HepG2 (cell line): Measurements from ENCODE around the gene AGAP3. TPM values are rescaled to one million over a fixed set of nuclear protein-coding genes. Genes with fewer than 3 reads are reported as not detected.

ENCODE experiments used
- ATAC-seq: fragments of 200-7000 bp; cut with Tn5 transposase; 3 replicates; pipeline ENCODE4 v1.9.1; 2020; ENCODE audit warnings: mild to moderate bottlenecking, moderate library complexity
- BruUV-seq: library from RNA; stranded (reverse); fragments of 400-500 nt; replicated peaks from 2 replicates; lab custom pipeline; 2021; lab: Mats Ljungman, UMichigan
- CTCF ChIA-PET: fragments of 300-600 bp; formaldehyde crosslinking; extraction: SDS; loops from one replicate; lab custom pipeline; 2021; ENCODE audit warnings: low total read pairs, inconsistent platforms, low intra/inter-chr PET ratio; lab: Yijun Ruan, JAX
- POLR2A ChIA-PET: fragments of 350-600 bp; sonication (Branson Sonifier 250); formaldehyde crosslinking; loops from one replicate; lab custom pipeline; 2020; ENCODE audit warnings: antibody characterized with exemption, inconsistent platforms; lab: Yijun Ruan, JAX
- DNase-seq: peaks from one replicate; pipeline ENCODE4 v3.0.0-alpha.2; 2015; ENCODE audit warnings: low spot score
- FAIRE-seq: peaks from 3 replicates; lab custom pipeline; 2011; peaks lifted over from hg19 to GRCh38; lab: Jason Lieb, UNC
- H2AFZ ChIP-seq: one replicate; pipeline ENCODE4 v1.6.1; 2011; ENCODE audit warnings: low read length, inconsistent platforms
- H3K27ac ChIP-seq: fragments of 300-600 bp; 3 replicates; pipeline ENCODE4 v1.8.0; 2011; ENCODE audit warnings: mixed run types, mild to moderate bottlenecking, mixed read lengths, low read length, inconsistent platforms; ENCODE audit not compliant: insufficient read depth; ENCODE audit errors: extremely low read length
- H3K27me3 ChIP-seq, 2 experiments: fragments of 200-600 bp in 1 of 2; 2 replicates in 1 of 2; 3 replicates in 1 of 2; pipeline versions ENCODE4 v1.6.0 to v1.8.0; 2011; ENCODE audit warnings: low read length in 2 of 2, mild to moderate bottlenecking in 2 of 2, moderate library complexity in 2 of 2, inconsistent platforms in 1 of 2; ENCODE audit not compliant: insufficient read depth in 2 of 2, control insufficient read depth in 1 of 2
- H3K36me3 ChIP-seq, 2 experiments: fragments of 200-600 bp in 1 of 2; replicated peaks in 1 of 2; 2 replicates in 1 of 2; 3 replicates in 1 of 2; pipeline versions ENCODE4 v1.5.1 to v1.8.0; 2011; ENCODE audit warnings: low read length in 2 of 2, inconsistent platforms in 1 of 2; ENCODE audit not compliant: insufficient read depth in 2 of 2, control insufficient read depth in 1 of 2
- H3K4me1 ChIP-seq: 2 replicates; pipeline ENCODE4 v1.5.1; 2012; ENCODE audit warnings: low read length, inconsistent platforms; ENCODE audit not compliant: insufficient read depth
- H3K4me2 ChIP-seq: 2 replicates; pipeline ENCODE4 v1.6.0; 2011; ENCODE audit warnings: low read depth, low read length, inconsistent platforms
- H3K4me3 ChIP-seq, 3 experiments: fragments of 200-600 bp in 1 of 3; sonication (generic), shearing (Covaris generic) in 1 of 3; replicated peaks in 1 of 3; 2 replicates each; pipeline ENCODE4 v1.5.1; 2011 to 2016; ENCODE audit warnings: low read length in 3 of 3, inconsistent platforms in 2 of 3, low read depth in 2 of 3, mild to moderate bottlenecking in 2 of 3, control low read depth in 1 of 3, mixed read lengths in 1 of 3; ENCODE audit not compliant: insufficient read depth in 1 of 3
- H3K79me2 ChIP-seq: one replicate; pipeline ENCODE4 v1.6.1; 2011; ENCODE audit warnings: low read length, inconsistent platforms; ENCODE audit not compliant: insufficient read depth
- H3K9ac ChIP-seq: 2 replicates; pipeline ENCODE4 v1.6.0; 2011; ENCODE audit warnings: mild to moderate bottlenecking, low read depth, low read length, inconsistent platforms; ENCODE audit not compliant: insufficient read depth
- H3K9me3 ChIP-seq: 2 replicates; pipeline ENCODE4 v1.5.1; 2012; ENCODE audit warnings: mild to moderate bottlenecking, low read length
- H4K20me1 ChIP-seq: 2 replicates; pipeline ENCODE4 v1.6.0; 2011; ENCODE audit warnings: inconsistent platforms, mild to moderate bottlenecking, low read length, moderate library complexity; ENCODE audit not compliant: insufficient read depth
- AGO1 ChIP-seq: fragments of 200-400 bp; formaldehyde crosslinking; IDR thresholded peaks from 2 replicates; pipeline ENCODE4 v1.6.1; 2017; ENCODE audit warnings: mild to moderate bottlenecking, low read depth, low read length, moderate library complexity; ENCODE audit not compliant: poor library complexity, severe bottlenecking
- FOXJ3 ChIP-seq: sonication (generic); formaldehyde crosslinking; IDR thresholded peaks from 2 replicates; pipeline ENCODE4 v1.4.0; 2020; ENCODE audit warnings: missing genetic modification reagents, mild to moderate bottlenecking, borderline replicate concordance
- KAT8 ChIP-seq: IDR thresholded peaks from 2 replicates; pipeline ENCODE4 v1.6.1; 2016; ENCODE audit warnings: missing genetic modification reagents, missing compliant biosample characterization
- NPAS2 ChIP-seq: sonication (generic); formaldehyde crosslinking; IDR thresholded peaks from 2 replicates; pipeline ENCODE4 v1.8.0; 2022; ENCODE audit warnings: mild to moderate bottlenecking, missing genetic modification reagents, borderline replicate concordance
- POLR2AphosphoS2 ChIP-seq: IDR thresholded peaks from 2 replicates; pipeline ENCODE4 v1.6.1; 2011; ENCODE audit warnings: low read depth, low read length, improper control_type of control experiment
- SP2 ChIP-seq: sonication (generic); formaldehyde crosslinking; IDR thresholded peaks from 2 replicates; pipeline ENCODE4 v1.5.1; 2020; ENCODE audit warnings: mild to moderate bottlenecking, missing genetic modification reagents
- TFDP1 ChIP-seq: IDR thresholded peaks from 2 replicates; pipeline ENCODE4 v1.6.1; 2016; ENCODE audit warnings: missing compliant biosample characterization, missing genetic modification reagents, borderline replicate concordance
- ZBTB38 ChIP-seq: sonication (generic); formaldehyde crosslinking; IDR thresholded peaks from 2 replicates; pipeline ENCODE4 v1.5.1; 2020; ENCODE audit warnings: mild to moderate bottlenecking, missing genetic modification reagents
- ZBTB7A ChIP-seq: sonication (generic); formaldehyde crosslinking; IDR thresholded peaks from 2 replicates; pipeline ENCODE4 v1.8.0; 2022; ENCODE audit warnings: mild to moderate bottlenecking, missing genetic modification reagents
- ZNF101 ChIP-seq: sonication (generic); formaldehyde crosslinking; IDR thresholded peaks from 2 replicates; pipeline ENCODE4 v1.4.0; 2020; ENCODE audit warnings: mild to moderate bottlenecking, low read depth, missing genetic modification reagents, borderline replicate concordance
- ZNF292 ChIP-seq: sonication (generic); formaldehyde crosslinking; IDR thresholded peaks from 2 replicates; pipeline ENCODE4 v1.8.1; 2022; ENCODE audit warnings: mild to moderate bottlenecking, low read depth, missing genetic modification reagents, borderline replicate concordance
- ZNF333 ChIP-seq: sonication (generic); formaldehyde crosslinking; IDR thresholded peaks from 2 replicates; pipeline ENCODE4 v1.4.0; 2020; ENCODE audit warnings: mild to moderate bottlenecking, missing genetic modification reagents, borderline replicate concordance
- ZNF343 ChIP-seq: sonication (generic); formaldehyde crosslinking; IDR thresholded peaks from 2 replicates; pipeline ENCODE4 v1.4.0; 2020; ENCODE audit warnings: mild to moderate bottlenecking, missing genetic modification reagents
- ZNF383 ChIP-seq: sonication (generic); formaldehyde crosslinking; IDR thresholded peaks from 2 replicates; pipeline ENCODE4 v1.4.0; 2020; ENCODE audit warnings: missing genetic modification reagents, mild to moderate bottlenecking, borderline replicate concordance
- ZNF687 ChIP-seq: sonication (generic); formaldehyde crosslinking; IDR thresholded peaks from 2 replicates; pipeline ENCODE4 v1.5.1; 2020; ENCODE audit warnings: mild to moderate bottlenecking, missing genetic modification reagents, moderate library complexity
- ZNF782 ChIP-seq: sonication (generic); formaldehyde crosslinking; IDR thresholded peaks from 2 replicates; pipeline ENCODE4 v1.4.0; 2020; ENCODE audit warnings: missing genetic modification reagents, mild to moderate bottlenecking, borderline replicate concordance
- ZSCAN5A ChIP-seq: sonication (generic); formaldehyde crosslinking; IDR thresholded peaks from 2 replicates; pipeline ENCODE4 v1.8.0; 2022; ENCODE audit warnings: mild to moderate bottlenecking, missing genetic modification reagents, borderline replicate concordance
- WGBS: methylation state at CpG from one replicate; pipeline ENCODE4 v1.1.6; 2017; ENCODE audit warnings: low lambda C conversion rate; 5-methylcytosine and 5-hydroxymethylcytosine counted together
- in situ Hi-C: cut with HindIII; loops from 2 replicates; pipeline ENCODE4 v1.10.0; 2017; ENCODE audit warnings: low pct_unique_long_range_greater_than_20kb; ENCODE audit not compliant: extremely low pct_ligation_motif_present
- intact Hi-C: fragments of 100-400 bp; cut with micrococcal nuclease; formaldehyde crosslinking; loops from one replicate; pipeline ENCODE4 v1.10.0; 2022; ENCODE audit not compliant: unreplicated experiment
- polyA plus RNA-seq, 8 experiments: library from polyadenylated mRNA; depleted of rRNA in 3 of 8; stranded (reverse) in 7 of 8; unstranded in 1 of 8; fragments of >200 nt; fragmentation: Illumina TruSeq in 4 of 8; extraction: Trizol in 4 of 8; gene quantifications; 2 replicates each; pipeline versions ENCODE4 v1.2.1 to v1.2.3, GENCODE V29; 2011 to 2016; ENCODE audit warnings: low read depth in 4 of 8, missing spikeins in 1 of 8, mixed read lengths in 1 of 8; ENCODE audit not compliant: insufficient read depth in 1 of 8
- total RNA-seq, 5 experiments: library from RNA; depleted of rRNA; stranded (reverse); fragments of >200 nt; fragmentation: Illumina TruSeq; extraction: Trizol; gene quantifications; 2 replicates each; pipeline ENCODE4 v1.2.3, GENCODE V29; 2016; ENCODE audit warnings: low read depth in 1 of 5

Gene AGAP3
- total and polyA plus RNA-seq, 2 of the 13 experiments (the other 11 are each of a cell fraction or from before 2014, with no cell fraction given): 31.3 to 61.4 TPM

GRCh38 chr7:151083071-151083823, 3.0 kb upstream of the AGAP3 start, which contains the start of gene TMUB1:
Gene TMUB1 (minus strand): TSS chr7:151083493. CDS start chr7:151082563, 930 bp downstream.
- peak within 1 kb of the TSS; percentile 97 for H3K4me2 ChIP-seq
- ChIA-PET CTCF (no interaction called here), POLR2A (interaction anchor here (0.9 to 3.8 kb wide), 3 partner anchors 21 to 55 kb away, joined by 3 to 144 read pairs (median 4); partner anchors contain the start of gene ABCB8)
- H3K36me3 ChIP-seq: no peaks in the 10 kb centered on the region
- BruUV-seq: no TSS peak
- H3K79me2 ChIP-seq: peaks cover 48% of the 10 kb centered on the region
- under 1% methylated on average over 33 of the region's 69 CpGs for WGBS
- in situ Hi-C loops (no loop called here), intact Hi-C loops (loop anchor here (10.0 kb wide), 1 partner anchor 162 kb away; the partner anchor contains the start of gene SMARCD3)
- peak within 1 kb of the TSS; percentile 100 for H3K9ac ChIP-seq
- H3K4me3 ChIP-seq: peak within 1 kb of the TSS; percentile 85 to 96 (median 88)
- peak; percentile 36 for ATAC-seq
- FAIRE-seq: no peak
- H4K20me1 ChIP-seq: peaks cover 5% of the 10 kb centered on the region; the same call in 1 of the 2 replicates
- no peaks in the 10 kb centered on the region for H3K9me3 ChIP-seq
- peak within 1 kb of the TSS; percentile 85 for H3K27ac ChIP-seq
- peak; percentile 50 for DNase-seq
- H2AFZ ChIP-seq: no peak within 1 kb of the TSS
- no peaks in the 10 kb centered on the region; a peak in 1 of 5 replicates for H3K27me3 ChIP-seq
- peaks cover 54% of the 10 kb centered on the region for H3K4me1 ChIP-seq
- TF ChIP-seq POLR2AphosphoS2 (no peak), FOXJ3 (CRISPR knock-in tag) (no peak), ZBTB7A (CRISPR knock-in tag) (no peak), KAT8 (CRISPR knock-in tag) (no peak), ZNF687 (peak; percentile 60), ZSCAN5A (CRISPR knock-in tag) (no peak), ZNF333 (CRISPR knock-in tag) (no peak), ZNF343 (CRISPR knock-in tag) (no peak), ZNF292 (CRISPR knock-in tag) (no peak), SP2 (CRISPR knock-in tag) (no peak; the same call in 1 of the 2 replicates), TFDP1 (CRISPR knock-in tag) (peak; percentile 61; the same call in 1 of the 2 replicates), ZNF101 (CRISPR knock-in tag) (no peak), AGO1 (peak; percentile 22), ZBTB38 (CRISPR knock-in tag) (no peak), ZNF782 (no peak), NPAS2 (CRISPR knock-in tag) (no peak), ZNF383 (CRISPR knock-in tag) (no peak)
